Cerebellar cortex (tissue), 1 donor: ENCODE measurements around the gene AMN.

Source experiments
- DNase-seq: peaks from one replicate; pipeline ENCODE4 v3.0.0-alpha.2; 2015; ENCODE audit warnings: low spot score

AMN gene

DNA sequence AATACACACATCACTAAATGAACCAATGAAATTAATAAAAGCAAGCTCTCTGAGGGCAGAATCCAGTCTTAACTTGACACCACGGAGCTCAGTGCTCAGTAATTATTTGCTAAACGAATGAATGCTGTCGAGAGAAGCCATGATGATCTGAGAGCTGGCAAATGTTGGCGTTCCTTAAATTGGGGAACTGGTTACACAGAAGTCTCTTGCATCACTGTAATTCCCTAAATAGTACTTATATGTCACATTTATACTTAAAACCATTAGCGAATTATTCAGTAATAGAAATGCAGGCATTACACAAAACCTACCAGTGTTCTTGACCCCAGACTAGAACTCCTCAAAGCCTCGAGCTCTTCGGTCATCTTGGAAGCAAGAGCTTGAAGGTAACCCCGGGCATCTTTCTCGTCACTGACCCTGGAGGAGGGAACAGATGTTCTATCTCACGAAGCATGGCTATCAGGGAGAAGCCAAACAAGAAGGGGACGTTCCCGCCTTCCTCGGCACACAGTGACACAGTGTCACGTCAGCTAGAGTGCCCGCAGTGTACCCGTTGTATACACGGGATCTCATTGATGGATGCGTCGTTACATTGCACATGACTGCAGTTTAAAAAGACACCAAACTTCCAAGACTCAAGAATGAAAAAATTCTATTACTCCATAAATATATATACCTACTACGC is 43.6 kb downstream of the AMN start:
- no peak for DNase-seq

DNA sequence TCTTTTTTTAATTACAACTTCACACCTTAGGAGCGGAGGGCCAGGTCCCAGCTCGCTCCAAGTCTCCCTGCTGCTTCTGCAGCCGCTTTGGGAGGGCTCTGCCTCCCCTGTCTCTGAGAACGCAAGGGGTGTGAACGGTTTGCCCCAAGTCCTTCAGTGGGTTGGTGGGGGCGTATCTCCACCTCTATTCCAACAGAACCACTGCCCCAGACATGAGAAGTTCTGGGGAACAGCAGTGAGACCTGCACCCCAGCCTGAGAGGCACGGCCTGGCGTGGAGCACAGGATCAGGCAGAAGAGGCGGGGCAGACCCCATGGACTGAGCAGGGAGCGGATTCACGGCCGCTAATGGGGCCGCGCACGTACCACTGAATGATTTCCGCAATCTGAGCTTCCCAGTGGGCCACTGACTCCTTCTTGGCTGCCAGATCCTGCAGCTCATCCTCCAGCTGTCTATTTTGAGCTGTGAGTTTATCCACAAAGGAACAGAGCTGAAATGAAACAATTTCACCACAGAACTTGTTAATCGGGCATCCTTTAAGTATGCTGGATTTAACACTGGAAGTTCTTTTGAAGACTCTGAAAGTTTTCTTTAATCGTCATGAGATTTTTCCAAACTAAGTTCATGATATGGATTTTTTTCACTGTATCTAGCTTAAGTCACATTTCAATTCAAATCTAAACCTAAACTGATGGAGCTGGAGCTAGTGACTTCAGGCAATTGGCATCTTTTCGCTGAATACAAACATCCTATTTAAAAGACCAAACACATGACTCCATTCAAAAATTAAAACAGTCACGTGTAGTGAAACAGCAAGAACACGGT is 44.4 kb downstream of the AMN start:
- DNase-seq: no peak

DNA sequence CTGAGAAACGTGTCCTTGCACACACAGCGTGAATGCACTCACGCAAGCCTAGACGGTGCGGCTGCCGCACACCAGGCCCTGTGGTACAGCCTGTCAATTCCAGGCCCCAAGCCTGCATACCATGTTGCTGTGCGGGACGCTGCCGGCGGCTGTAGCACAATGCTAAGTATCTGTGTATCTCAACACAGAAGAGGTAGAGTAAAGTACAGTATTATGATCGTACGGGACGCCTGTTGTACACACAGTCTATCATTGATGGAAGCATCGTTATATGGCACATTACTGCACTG is 45.0 kb downstream of the AMN start:
- no peak for DNase-seq

DNA sequence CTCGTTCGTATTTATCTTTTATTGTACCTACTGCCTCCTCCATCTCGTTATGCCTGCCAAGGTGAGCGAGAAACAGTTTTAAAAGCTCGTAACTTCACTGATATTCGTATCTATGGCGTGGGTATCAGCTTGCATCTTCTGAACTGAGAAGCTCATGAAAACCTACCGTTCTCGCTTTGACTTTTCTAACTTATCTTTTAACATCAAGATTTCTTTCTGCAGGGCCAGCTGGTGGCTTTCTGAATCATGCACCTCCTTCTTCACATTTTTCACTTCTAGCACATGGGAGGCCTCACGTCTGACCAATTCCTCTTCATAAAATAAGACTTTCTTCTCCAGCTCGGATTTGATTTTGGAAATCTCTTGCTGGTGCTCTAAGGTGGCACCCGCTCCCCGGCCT is 45.8 kb downstream of the AMN start:
- no peak for DNase-seq

DNA sequence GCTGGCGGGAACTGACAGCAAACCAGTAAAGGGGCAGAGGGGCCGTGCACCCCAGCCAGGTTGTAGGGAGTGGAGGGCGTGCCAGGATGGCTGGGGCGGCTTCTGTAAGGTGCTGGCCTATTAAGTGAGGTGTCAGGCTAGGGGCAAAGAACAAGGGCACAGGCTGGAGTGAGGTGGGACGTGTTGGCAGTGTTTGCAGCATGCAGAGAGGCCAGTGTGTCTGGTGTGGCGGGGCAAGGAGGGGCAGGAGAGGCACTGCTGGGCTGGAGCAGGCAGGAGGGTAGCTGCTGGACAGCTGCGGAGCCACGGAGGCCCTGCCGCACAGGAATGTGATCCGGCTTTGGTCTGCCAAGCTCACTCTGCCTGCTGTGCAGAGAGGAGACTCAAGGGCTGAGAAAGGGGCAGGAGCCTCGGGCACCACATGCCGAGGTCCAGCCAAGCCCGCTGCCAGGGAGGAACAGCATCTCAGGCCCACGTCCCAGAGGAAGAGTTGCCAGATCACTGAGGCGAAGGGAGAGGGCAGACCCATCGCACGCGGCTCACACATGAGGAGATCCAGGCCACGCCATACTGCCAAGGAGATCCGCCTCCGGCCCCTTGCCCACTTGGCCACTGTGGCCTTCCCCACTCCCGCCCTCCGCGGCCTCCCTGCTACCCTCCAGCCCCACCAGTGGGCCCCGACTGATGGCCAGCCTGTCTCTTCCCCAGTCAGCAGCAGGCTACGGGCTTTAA is 46.8 kb downstream of the AMN start:
- peak; percentile 59 for DNase-seq

DNA sequence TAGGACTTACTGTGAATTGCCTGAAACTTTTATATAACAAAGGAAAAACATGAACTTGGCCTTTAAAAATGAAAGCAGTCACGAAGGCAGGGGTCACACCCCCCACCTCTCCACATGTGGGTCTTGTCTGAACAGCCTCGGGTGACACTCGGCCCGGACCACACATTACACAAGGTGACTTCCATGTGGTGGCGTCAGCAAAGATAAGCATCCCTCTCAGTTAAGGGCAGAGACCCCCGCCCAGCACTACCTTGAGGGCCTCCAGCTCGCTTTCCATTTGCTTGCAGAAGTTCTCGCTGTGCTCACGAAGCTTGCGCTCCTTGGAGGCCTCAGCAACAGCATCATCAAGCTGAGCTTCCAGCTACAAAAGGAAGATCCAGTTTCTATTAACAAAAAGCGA is 47.4 kb downstream of the AMN start:
- no peak for DNase-seq

DNA sequence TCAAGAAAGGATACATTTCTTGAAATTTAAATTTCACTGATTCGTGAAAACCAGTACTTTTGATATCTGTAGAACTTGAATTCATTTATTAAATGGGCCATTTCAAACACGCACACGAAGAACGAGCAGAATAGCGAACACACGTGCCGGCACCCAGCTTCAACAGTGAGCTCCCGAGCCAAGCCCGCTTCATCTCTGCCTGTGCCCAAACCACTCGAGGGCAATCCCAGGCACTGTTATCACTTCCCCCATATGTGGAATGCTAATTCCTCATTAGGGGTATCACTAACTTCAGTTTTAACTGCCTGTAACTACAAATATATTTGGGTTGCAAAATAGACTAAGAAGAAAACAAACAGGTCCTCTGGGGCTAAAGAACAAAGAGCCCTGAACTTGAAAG is 48.0 kb downstream of the AMN start:
- DNase-seq: no peak

DNA sequence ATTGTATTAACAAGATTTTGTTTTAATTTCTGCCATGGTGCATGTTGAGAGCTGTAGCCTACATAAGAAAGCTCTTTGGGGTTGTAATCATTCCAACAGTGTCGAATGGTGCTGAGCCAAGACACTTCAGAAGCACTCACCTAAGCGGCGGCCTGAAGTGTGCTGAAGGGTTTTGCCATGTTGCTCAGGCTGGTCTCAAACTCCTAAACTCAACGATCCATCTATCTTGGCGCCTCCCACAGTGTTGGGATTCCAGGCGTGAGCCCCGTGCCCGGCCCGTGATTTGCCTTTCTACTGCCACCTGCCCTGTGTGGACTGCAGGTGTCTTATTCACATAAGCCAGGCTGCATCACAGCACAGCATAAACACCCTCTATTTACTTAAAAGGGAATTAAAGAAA is 48.9 kb downstream of the AMN start:
- DNase-seq: peak; percentile 21

DNA sequence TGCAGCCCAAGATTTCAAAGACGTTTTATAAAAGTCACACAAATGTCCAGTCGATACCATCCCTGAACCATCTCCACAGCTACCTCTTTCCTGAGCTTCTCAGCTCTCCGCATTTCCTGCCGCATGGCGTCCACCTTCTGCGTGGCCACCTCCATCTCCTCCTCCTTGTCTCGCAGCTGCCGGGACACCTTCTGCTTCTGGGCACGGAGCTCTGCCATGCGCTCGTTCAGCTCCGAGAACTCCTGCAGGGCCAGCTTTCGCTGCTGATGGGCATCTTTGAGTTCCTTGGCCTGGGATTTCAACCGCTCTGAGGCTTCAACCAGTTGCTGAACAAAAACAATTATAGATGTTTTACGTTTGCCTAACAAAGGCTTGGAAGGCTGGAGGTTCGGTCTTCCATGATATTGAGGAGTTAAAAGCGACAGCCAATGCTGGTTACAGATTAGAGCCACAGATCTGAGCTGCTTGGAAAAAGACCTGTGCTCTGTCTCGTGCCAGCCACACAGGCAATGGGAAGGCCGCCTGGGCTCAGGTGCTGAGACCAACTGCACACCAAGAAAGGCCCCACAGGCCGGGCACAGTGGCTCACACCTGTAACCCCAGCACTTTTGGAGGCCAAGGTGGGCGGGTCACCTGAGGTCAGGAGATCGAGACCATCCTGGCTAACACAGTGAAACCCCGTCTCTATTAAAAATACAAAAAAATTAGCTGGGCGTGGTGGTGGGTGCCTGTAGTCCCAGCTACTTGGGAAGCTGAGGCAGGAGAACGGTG is 49.6 kb downstream of the AMN start:
- DNase-seq: peak; percentile 62

DNA sequence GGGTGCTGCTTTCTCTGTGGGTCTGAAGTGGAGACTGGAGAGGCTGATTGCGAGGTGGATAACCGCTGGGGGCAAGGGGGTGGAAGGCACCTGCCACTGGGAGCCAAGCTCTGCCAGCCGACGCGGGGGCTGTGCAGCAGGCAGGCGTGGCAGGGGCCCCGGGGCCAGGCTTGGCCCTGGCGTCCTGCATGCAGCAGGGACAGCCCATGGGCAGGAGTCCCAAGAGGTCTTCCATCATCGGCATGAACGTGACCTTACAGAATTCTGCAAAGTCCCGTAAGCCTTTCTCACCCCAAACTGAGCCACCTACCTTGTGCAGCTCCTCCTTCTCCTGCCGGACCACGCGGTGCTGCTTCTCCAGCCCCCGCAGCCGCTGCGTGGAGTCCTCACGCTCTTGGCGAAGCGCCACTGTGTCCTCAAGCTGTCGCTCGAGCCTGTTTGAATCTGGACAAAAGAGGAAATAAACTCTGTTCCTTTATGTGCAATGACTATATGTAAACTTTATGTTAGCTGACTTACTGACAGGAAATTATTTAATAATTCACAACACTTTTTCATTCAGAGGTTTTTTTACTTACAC is 51.3 kb downstream of the AMN start:
- DNase-seq: peak; percentile 47

DNA sequence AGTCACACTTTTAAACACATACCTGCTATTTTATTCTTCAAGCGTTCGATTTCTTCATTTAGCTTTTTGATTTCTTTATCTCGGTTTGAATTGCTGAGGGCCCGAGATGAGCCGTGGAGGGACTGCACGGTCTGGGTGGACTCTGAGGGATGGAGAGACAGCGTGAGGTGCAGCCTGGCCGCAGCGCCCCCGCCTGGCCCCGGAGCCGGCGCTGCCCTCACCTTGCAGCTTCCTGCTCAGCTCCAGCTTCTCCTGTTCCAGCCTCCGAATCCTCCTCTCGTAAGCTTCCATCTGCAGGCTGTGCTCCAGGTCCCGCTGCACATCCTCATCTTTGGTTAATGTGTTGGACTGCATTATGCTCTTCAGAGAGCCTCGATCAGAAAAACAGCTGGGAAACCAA is 53.2 kb downstream of the AMN start:
- no peak for DNase-seq

DNA sequence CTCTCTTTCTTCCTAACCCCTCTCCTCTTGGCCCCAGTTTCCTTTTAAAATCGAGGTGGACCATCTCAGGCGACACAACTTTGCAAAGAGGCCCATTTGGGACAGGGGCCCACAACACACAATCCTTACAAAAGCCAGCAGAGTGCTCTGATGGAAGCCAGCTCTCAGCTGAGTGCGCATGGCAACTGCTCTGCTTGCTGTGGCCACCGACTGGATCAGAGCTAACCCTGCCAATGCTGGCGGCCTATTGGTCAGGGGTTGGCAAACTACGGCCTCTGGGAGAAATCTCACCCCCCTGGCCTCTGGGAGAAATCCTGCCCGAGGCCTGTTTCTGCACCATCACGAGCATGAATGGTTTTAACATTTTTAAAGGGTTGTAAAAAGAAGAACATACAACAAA is 55.0 kb downstream of the AMN start:
- no peak for DNase-seq

DNA sequence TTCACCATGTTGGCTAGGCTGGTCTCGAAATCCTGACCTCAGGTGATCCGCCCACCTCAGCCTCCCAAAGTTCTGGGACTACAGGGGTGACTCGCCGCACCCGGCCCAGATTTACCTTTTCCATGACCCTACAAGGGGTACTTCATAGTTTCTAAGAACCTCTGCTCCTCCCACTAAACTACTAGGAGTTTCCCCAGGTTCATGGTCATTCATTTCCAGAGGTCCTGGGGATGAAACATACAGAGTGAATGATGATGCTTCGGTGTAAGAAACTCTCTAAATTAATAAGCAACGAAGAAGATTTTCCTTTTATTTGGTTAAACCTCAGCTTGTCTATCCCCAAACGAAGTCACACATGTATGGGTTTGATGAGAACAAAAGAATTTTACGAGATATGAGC is 56.9 kb downstream of the AMN start:
- DNase-seq: no peak

DNA sequence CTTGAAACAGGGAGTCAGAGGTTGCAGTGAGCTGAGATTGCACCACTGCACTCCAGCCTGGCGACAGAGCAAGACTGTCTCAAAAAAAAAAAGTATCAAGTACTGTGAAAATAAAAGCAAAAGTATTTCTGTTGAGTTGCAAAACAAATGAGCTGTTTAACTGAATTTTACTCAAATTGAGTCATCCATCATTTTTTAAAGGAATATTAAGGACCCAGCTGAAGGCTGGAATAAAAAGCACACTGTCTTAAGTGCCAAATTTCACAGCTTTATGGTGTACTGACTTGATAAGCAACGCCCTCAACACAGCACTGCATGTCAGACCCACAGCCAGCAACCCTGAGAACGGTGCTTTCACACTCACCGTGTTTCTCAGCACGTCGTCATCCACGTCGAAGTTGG is 57.9 kb downstream of the AMN start:
- no peak for DNase-seq
